ENCODE results near the gene TACC2. TPM values are rescaled to one million over a fixed set of nuclear protein-coding genes. Genes with fewer than 3 reads are reported as not detected.

The TACC2 gene
- total RNA-seq, 2 donors from 2014 or later, result 247 to 286 TPM

DNA sequence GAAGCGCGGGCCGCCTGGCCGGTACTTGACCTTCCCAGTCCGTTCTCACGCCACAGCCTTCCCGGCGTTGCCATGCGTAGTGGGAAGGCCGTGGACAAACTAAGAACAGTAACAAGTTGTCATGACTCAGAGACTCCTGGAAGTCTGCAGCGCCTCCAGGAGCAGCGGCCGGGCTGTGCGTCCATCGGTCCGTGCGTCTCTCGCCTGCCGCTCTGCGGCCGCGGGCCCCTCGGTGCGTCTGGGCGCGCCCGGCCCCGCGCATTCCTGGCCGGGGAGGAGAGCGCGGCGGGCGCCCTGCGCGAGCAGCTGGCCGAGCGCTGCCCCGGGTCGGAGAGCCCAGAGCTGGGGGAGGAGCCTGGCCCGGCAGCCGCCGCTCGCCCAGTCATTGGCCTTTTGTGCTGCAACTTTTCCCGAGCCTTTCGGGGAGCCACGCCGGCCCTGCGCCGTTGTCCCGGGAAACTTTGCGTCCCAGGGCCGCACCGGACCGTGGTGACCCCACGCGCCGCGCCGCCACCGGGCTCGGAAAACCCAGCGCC lies 123.7 kb downstream of the TACC2 start:
- Histone ChIP-seq H3K36me3 (no peaks in the 10 kb centered on the region), H3K4me3 (peak overlapping the region; percentile 70 to 73), H3K4me1 (peaks cover 0 to 49% of the 10 kb centered on the region in 2 donors), H3K27ac (peak overlapping the region; percentile 99 to 100), H3K27me3 (no peaks in the 10 kb centered on the region), H3K9me3 (no peaks in the 10 kb centered on the region)
- TF ChIP-seq, protein P1, sequence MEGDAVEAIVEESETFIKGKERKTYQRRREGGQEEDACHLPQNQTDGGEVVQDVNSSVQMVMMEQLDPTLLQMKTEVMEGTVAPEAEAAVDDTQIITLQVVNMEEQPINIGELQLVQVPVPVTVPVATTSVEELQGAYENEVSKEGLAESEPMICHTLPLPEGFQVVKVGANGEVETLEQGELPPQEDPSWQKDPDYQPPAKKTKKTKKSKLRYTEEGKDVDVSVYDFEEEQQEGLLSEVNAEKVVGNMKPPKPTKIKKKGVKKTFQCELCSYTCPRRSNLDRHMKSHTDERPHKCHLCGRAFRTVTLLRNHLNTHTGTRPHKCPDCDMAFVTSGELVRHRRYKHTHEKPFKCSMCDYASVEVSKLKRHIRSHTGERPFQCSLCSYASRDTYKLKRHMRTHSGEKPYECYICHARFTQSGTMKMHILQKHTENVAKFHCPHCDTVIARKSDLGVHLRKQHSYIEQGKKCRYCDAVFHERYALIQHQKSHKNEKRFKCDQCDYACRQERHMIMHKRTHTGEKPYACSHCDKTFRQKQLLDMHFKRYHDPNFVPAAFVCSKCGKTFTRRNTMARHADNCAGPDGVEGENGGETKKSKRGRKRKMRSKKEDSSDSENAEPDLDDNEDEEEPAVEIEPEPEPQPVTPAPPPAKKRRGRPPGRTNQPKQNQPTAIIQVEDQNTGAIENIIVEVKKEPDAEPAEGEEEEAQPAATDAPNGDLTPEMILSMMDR (IDR thresholded peaks at IDR 0.05), result peak; percentile 38 to 66
- DNase-seq (ENCODE audit: low spot score), result peak; percentile 94

- TF ChIP-seq, protein P1 (IDR thresholded peaks at IDR 0.05), result no peak
- Histone ChIP-seq H3K4me3 (peak overlapping the region; percentile 70 to 73), H3K36me3 (no peaks in the 10 kb centered on the region), H3K27ac (peak overlapping the region; percentile 99 to 100), H3K9me3 (no peaks in the 10 kb centered on the region), H3K27me3 (no peaks in the 10 kb centered on the region), H3K4me1 (peaks cover 0 to 56% of the 10 kb centered on the region in 2 donors)
- peak; percentile 86 for DNase-seq (ENCODE audit: low spot score)
Measured at GRCh38 chr10:122113161-122113944, 124.4 kb downstream of the TACC2 start.

GRCh38 chr10:122113945-122114747 lies 125.2 kb downstream of the TACC2 start:
- Histone ChIP-seq H3K4me1 (peaks cover 0 to 64% of the 10 kb centered on the region in 2 donors), H3K36me3 (no peaks in the 10 kb centered on the region), H3K9me3 (no peaks in the 10 kb centered on the region), H3K27ac (peak overlapping the region; percentile 99 to 100), H3K27me3 (no peaks in the 10 kb centered on the region), H3K4me3 (peak overlapping the region; percentile 70 to 73)
- no peak for DNase-seq (ENCODE audit: low spot score)
- TF ChIP-seq, protein P1 (IDR thresholded peaks at IDR 0.05), result no peak

DNA sequence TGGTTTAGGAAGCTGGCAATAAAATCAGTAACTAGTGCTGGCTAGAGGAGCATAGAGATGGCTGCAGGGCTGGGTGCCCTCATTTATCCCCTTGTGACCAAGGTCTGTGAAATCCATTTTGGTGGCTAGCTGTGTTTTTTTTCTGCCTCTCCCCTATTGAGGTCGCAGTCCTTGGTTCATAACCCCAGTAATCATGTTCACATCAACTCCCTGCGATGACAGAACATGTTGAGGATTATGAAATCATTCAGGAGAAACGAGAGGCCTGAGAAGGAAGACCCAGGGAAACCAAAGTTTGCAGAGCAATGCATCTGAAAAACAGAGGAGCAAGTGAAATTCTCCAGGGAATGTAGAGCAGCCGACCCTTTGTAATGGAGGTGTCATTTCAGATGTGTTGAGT lies 126.9 kb downstream of the TACC2 start:
- TF ChIP-seq, protein P1 (IDR thresholded peaks at IDR 0.05), result no peak
- H3K4me3 ChIP-seq, result no peak overlapping the region
- H3K36me3 ChIP-seq, result peaks cover 13% of the 10 kb centered on the region

DNA sequence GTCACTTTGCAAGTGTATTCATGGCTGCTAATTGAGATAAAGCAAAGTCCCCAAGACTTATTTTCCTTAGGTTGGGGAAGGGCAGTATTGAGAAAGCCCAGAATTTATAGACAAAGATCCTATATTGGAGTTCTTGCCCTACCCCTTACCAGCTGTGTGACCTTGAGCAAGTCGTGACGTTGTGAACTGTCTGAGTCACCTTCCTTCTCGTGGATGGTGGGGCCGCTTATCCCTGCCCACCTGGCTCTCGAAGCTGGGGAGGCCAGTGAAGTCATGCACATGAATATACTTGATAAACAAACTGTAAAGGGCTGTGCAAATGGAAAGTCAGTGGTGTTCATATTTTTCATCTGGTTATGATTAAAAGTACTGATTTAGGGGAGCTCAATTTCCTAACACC lies 127.4 kb downstream of the TACC2 start:
- Histone ChIP-seq H3K9me3 (no peaks in the 10 kb centered on the region), H3K27ac (peak overlapping the region; percentile 99 to 100), H3K4me3 (no peak overlapping the region), H3K4me1 (peaks cover 0 to 80% of the 10 kb centered on the region in 2 donors), H3K27me3 (no peaks in the 10 kb centered on the region), H3K36me3 (peaks cover 15% of the 10 kb centered on the region)
- DNase-seq (ENCODE audit: low spot score), result no peak
- TF ChIP-seq, protein P1 (IDR thresholded peaks at IDR 0.05), result no peak

More for the DNA sequence above, 126.9 kb downstream of the TACC2 start:
- Histone ChIP-seq H3K27ac (peak overlapping the region; percentile 99 to 100), H3K27me3 (no peaks in the 10 kb centered on the region), H3K9me3 (no peaks in the 10 kb centered on the region), H3K4me1 (peaks cover 0 to 75% of the 10 kb centered on the region in 2 donors)
- no peak for DNase-seq (ENCODE audit: low spot score)
